DND-41 (cell line): ENCODE measurements around the gene ARHGDIB.

Experiments used
- ATAC-seq: fragments of 200-7000 bp; cut with Tn5 transposase; 3 replicates; pipeline ENCODE4 v1.9.1; 2021; ENCODE audit warnings: low read depth; ENCODE audit not compliant: insufficient read depth
- DNase-seq: peaks from one replicate; pipeline ENCODE4 v3.0.0-alpha.2; 2020
- H2AFZ ChIP-seq: 2 replicates; pipeline ENCODE4 v1.6.0; 2012; ENCODE audit warnings: low read depth, low read length
- H3K27ac ChIP-seq: 2 replicates; pipeline ENCODE4 v1.5.1; 2012; ENCODE audit warnings: low read length, inconsistent platforms
- H3K27me3 ChIP-seq: fragments of 200-600 bp; sonication (generic); 2 replicates; pipeline ENCODE4 v1.6.0; 2012; ENCODE audit warnings: low read length, mild to moderate bottlenecking, inconsistent platforms; ENCODE audit not compliant: insufficient read depth, poor library complexity
- H3K36me3 ChIP-seq: 2 replicates; pipeline ENCODE4 v1.5.1; 2012; ENCODE audit warnings: low read length, inconsistent platforms; ENCODE audit not compliant: insufficient read depth
- H3K4me1 ChIP-seq: 2 replicates; pipeline ENCODE4 v1.5.1; 2012; ENCODE audit warnings: mild to moderate bottlenecking, low read length; ENCODE audit not compliant: insufficient read depth
- H3K4me2 ChIP-seq: 2 replicates; pipeline ENCODE4 v1.6.0; 2012; ENCODE audit warnings: mild to moderate bottlenecking, moderate library complexity, low read length, inconsistent platforms; ENCODE audit not compliant: insufficient read depth
- H3K4me3 ChIP-seq, 2 experiments: fragments of 200-600 bp in 1 of 2; shearing (Covaris generic) in 1 of 2; 2 replicates each; pipeline ENCODE4 v1.5.1; 2012 to 2016; ENCODE audit warnings: inconsistent platforms in 2 of 2, low read length in 2 of 2, mild to moderate bottlenecking in 2 of 2, low read depth in 1 of 2, moderate library complexity in 1 of 2
- H3K79me2 ChIP-seq: 2 replicates; pipeline ENCODE4 v1.6.0; 2012; ENCODE audit warnings: low read length, inconsistent platforms; ENCODE audit not compliant: insufficient read depth
- H3K9ac ChIP-seq: 2 replicates; pipeline ENCODE4 v1.6.0; 2012; ENCODE audit warnings: low read depth, mild to moderate bottlenecking, inconsistent platforms, low read length, moderate library complexity
- H3K9me3 ChIP-seq: 2 replicates; pipeline ENCODE4 v1.5.1; 2012; ENCODE audit warnings: low read length, moderate library complexity, mild to moderate bottlenecking, inconsistent platforms; ENCODE audit not compliant: insufficient read depth, severe bottlenecking
- H4K20me1 ChIP-seq: 2 replicates; pipeline ENCODE4 v1.6.0; 2012; ENCODE audit warnings: low read length; ENCODE audit not compliant: insufficient read depth
- CTCF ChIP-seq: IDR thresholded peaks from 2 replicates; pipeline ENCODE4 v1.5.1; 2012; ENCODE audit warnings: borderline replicate concordance, low read length, moderate library complexity, mild to moderate bottlenecking; ENCODE audit not compliant: poor library complexity, severe bottlenecking; ENCODE audit errors: extremely low read depth
- EZH2 ChIP-seq: IDR thresholded peaks from 3 replicates; pipeline ENCODE4 v1.6.1; 2012; ENCODE audit warnings: borderline replicate concordance, low read depth, mild to moderate bottlenecking, moderate library complexity, low read length, inconsistent platforms; ENCODE audit not compliant: severe bottlenecking

The ARHGDIB gene

GRCh38 chr12:14931791-14932560 lies 29.4 kb downstream of the ARHGDIB start:
- Histone ChIP-seq H3K4me1 (peaks cover 9% of the 10 kb centered on the region; the same call in 1 of the 2 replicates), H3K9me3 (no peaks in the 10 kb centered on the region), H3K4me2 (no peak overlapping the region), H2AFZ (no peak overlapping the region), H3K27ac (no peak overlapping the region), H3K36me3 (peaks cover 31% of the 10 kb centered on the region), H3K4me3 (no peak overlapping the region), H3K9ac (no peak overlapping the region), H3K79me2 (no peaks in the 10 kb centered on the region), H4K20me1 (no peaks in the 10 kb centered on the region), H3K27me3 (no peaks in the 10 kb centered on the region)
- no peak for ATAC-seq
- no peak for DNase-seq
- no peak for TF ChIP-seq EZH2
- TF ChIP-seq CTCF = no peak

- Histone ChIP-seq H2AFZ (no peak overlapping the region), H4K20me1 (no peaks in the 10 kb centered on the region), H3K4me3 (no peak overlapping the region), H3K36me3 (peaks cover 27% of the 10 kb centered on the region), H3K27ac (no peak overlapping the region), H3K9ac (no peak overlapping the region), H3K4me1 (peaks cover 9% of the 10 kb centered on the region; the same call in 1 of the 2 replicates), H3K79me2 (no peaks in the 10 kb centered on the region), H3K4me2 (no peak overlapping the region), H3K9me3 (no peaks in the 10 kb centered on the region), H3K27me3 (no peaks in the 10 kb centered on the region)
- TF ChIP-seq EZH2 (no peak), CTCF (no peak)
- ATAC-seq (no peak), DNase-seq (no peak)
Observed at GRCh38 chr12:14931359-14931758, 30.0 kb downstream of the ARHGDIB start.

- Histone ChIP-seq H3K79me2 (no peaks in the 10 kb centered on the region), H4K20me1 (no peaks in the 10 kb centered on the region), H3K36me3 (peaks cover 18% of the 10 kb centered on the region), H3K4me1 (no peaks in the 10 kb centered on the region), H3K9me3 (no peaks in the 10 kb centered on the region), H3K9ac (no peak overlapping the region), H3K27ac (no peak overlapping the region), H3K4me2 (no peak overlapping the region), H3K4me3 (no peak overlapping the region), H2AFZ (no peak overlapping the region), H3K27me3 (no peaks in the 10 kb centered on the region)
- DNase-seq (no peak), ATAC-seq (no peak)
- TF ChIP-seq CTCF (no peak), EZH2 (no peak)
Observed at GRCh38 chr12:14930299-14930698, 31.1 kb downstream of the ARHGDIB start.
